Posterior vena cava (tissue), 2 donors: ENCODE measurements around the gene COX6A1. TPM values are rescaled to one million over a fixed set of nuclear protein-coding genes. Genes with fewer than 3 reads are reported as not detected.

Experiments used
- DNase-seq: peaks from one replicate; pipeline ENCODE4 v3.0.0-alpha.2; 2020; ENCODE audit warnings: low spot score
- intact Hi-C, 2 donors: fragments of 100-400 bp; cut with DNase I; formaldehyde crosslinking; loops; one replicate each; pipeline versions ENCODE4 v1.14.1 to v1.14.2; 2022 to 2023
- long read RNA-seq, 2 donors: library from polyadenylated mRNA; unstranded; transcript quantifications; one replicate each; pipeline ENCODE4 v2.0.0, GENCODE V29; 2020 to 2021
- total RNA-seq, 2 donors: library from RNA; stranded (reverse); fragmentation: NEBNext Ultra II Directional; extraction: Animal tissue kit (Norgen Biotek cat#: 25700); gene quantifications; one replicate each; pipeline ENCODE4 v1.2.1, GENCODE V29; 2021
- donor health status: DM: yes; HTN: yes; CAD: no.
- donor health status: DM: yes; HTN: yes; CAD: no.

The COX6A1 gene
- 100 to 1,000 TPM; 244 to 261 TPM for total RNA-seq
- long read RNA-seq, donor 1, transcript COX6A1-201 (3 exons, 572 nt) = major isoform, 24 of 25 reads
- long read RNA-seq, donor 1, partial matches to known transcripts = 0 of 25 reads
- long read RNA-seq, donor 1, other reads (novel, unspliced or antisense) = 0 of 25 reads
- long read RNA-seq, donor 2, transcript COX6A1-201 (3 exons, 572 nt) = major isoform, 25 of 26 reads
- long read RNA-seq, donor 2, partial matches to known transcripts = 1 of 26 reads
- long read RNA-seq, donor 2, other reads (novel, unspliced or antisense) = 0 of 26 reads

DNA sequence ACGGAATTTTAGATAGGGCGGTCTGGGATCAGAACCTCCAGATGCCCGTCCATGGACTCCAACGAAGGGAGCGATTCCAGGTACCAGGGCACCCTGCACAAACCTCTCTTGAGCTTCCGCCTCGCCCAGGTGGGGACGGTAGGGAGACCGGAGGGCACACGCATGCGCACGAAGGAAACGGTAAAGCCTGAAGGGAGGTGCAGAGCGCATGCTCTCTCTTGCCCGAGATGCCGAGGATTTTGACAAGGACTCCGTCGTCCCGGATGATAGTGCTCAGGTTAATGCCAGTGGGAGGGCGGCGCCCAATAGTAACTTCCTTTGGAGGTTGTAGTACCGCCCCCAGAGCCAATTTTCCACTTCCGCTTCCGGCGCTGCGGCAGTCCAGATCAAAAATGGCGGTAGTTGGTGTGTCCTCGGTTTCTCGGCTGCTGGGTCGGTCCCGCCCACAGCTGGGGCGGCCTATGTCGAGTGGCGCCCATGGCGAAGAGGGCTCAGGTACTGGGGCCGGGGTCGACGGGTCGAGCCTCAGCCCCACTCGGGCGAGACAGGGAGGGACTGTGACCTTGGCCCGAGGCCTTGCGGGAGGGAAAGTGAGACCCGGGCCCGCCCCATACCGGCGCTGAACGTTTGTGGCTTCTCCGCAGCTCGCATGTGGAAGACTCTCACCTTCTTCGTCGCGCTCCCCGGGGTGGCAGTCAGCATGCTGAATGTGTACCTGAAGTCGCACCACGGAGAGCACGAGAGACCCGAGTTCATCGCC lies at the start of gene COX6A1:
Gene COX6A1 (plus strand): TSS at position 379 of the 760 bp plus-strand sequence. CDS start 14 bp downstream, at position 393.
- peak; percentile 98 for DNase-seq
- intact Hi-C loops = no loop called here

DNA sequence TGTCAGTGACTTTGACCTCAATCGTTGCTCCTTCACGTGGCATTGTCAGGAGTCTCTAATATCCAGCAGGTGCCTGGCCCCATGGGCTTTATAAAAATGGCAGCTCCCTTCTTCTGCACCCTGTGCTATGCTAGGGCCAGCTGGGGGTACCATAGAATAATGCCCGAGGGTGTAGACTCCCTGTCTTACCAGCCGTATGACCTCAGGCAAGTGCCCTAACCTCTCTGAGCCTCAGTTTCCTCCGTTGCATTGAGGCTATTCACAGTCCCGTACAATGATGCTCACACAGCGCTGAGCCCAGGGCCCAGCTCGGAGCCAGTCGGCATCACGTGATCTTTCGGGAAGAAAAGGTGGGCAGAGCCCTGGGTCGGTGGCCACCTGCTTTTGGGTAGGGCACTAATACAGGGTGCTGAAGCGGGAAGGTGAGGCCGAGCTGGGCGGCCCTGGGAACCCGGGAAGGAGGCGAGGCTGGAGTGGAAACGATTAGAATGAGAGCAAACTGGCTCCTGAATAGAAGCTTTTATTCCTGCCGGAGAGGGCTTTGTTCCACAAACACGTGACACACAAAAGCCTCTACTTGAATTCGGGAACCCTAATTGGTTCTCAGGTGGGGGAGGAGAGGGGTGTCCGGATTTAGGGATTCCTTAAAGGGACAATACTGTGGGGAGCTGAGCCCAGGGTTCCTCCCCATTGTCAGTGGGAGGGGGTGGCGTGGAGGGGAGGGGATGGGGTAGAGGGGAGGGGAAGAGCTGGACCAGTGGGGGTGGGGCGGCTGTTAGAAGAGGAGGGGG lies 49.0 kb upstream of the COX6A1 start:
- intact Hi-C loops = no loop called here
- no peak for DNase-seq

DNA sequence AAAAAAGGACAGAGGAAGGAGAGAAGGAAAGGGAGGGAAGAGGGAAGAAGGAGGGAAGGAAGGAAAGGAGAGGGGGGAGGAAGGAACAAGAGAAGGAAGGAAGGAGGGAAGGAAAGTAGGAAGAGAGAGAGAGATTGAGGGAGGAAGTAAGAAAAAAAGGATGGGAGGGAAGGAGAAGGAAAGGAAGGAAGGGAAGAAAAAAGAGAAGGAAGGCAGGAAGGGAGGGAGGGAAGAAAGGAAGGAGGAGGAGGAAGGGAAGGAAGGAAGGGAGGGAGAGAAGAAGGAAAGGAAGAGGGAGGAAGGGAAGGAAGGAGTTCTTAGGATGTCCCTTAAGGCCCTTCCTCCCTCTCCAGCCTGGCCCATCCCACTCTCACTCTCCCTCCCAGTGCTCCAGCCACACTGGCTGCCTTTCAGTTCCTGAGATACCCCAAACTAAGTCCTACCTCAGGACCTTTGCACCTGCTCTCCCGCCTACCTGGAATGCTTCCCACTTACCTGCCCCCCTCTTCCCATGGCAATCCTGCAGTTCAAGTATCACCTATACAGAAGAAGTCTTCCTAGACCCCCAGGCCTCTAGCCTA lies 47.3 kb upstream of the COX6A1 start:
- DNase-seq = no peak
- intact Hi-C loops = no loop called here

- no peak for DNase-seq
- intact Hi-C loops = no loop called here
Measured at GRCh38 chr12:120394483-120395367, 43.2 kb upstream of the COX6A1 start.

GRCh38 chr12:120397824-120398540 lies 39.9 kb upstream of the COX6A1 start:
- DNase-seq = no peak
- intact Hi-C loops = no loop called here

GRCh38 chr12:120399531-120399930 lies 38.4 kb upstream of the COX6A1 start:
- intact Hi-C loops = no loop called here

DNA sequence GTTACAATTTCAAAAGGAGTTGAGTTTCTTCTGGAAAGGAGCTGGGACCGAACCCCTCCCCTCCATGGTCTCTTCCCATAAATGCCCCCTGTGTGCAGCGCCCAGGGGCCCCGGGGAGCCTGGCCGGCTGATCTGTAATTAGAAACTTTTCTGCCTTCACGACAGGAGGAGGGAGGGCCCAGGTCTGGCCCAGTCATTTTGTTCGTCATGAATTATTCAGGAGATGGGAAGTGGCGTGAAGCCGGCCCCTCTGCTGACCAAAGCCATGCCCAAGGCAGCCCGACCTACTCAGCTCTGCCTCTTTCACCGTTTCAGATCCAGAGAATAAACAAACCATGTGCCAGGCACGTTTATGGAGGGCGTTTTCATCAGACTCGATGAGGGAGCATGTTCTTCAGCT lies 35.7 kb upstream of the COX6A1 start:
- no peak for DNase-seq
- intact Hi-C loops = no loop called here

More at GRCh38 chr12:120399531-120399930, 38.4 kb upstream of the COX6A1 start:
- DNase-seq = no peak

DNA sequence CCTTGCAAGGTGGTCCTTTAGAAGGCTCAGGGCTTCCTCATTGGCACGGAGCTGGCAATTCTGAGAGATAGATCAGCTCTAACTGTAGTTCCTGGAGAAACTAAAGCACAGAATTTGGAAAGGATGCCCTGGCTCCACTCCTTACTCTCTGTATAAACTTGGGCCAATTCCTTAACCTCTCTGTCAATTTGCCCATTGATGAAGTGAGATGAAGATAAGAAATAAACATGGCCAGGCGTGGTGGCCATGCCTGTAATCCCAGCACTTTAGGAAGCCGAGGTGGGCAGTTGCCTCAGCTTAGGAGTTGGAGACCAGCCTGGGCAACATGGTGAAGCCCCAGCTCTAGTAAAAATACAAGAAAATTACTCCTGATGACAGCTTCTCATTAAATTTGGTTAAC lies 34.0 kb upstream of the COX6A1 start:
- DNase-seq = no peak
- intact Hi-C loops = no loop called here

GRCh38 chr12:120404271-120404670 lies 33.6 kb upstream of the COX6A1 start:
- intact Hi-C loops = no loop called here
- no peak for DNase-seq

DNA sequence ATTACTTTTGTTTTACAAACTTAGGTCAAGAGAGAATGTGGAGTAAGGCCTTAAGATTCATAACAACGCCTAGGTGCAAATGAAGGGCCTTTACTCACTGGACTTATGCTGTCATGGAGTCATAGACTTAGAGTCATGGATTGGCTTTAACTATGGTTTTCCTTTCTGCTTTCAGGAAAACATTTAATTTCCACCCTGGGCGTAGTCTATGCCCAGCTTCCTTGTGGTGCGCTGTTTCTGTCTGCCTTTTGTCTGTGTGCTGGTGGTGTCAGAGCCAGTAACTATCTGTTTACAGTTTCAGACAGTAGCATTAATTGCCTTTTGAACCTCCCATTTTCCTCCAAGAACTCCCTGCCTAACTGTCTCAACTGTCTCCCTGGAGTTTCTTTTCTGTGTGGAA lies 31.8 kb upstream of the COX6A1 start:
- intact Hi-C loops = no loop called here
- no peak for DNase-seq

GRCh38 chr12:120406553-120406952 lies 31.4 kb upstream of the COX6A1 start:
- intact Hi-C loops = no loop called here
- no peak for DNase-seq

DNA sequence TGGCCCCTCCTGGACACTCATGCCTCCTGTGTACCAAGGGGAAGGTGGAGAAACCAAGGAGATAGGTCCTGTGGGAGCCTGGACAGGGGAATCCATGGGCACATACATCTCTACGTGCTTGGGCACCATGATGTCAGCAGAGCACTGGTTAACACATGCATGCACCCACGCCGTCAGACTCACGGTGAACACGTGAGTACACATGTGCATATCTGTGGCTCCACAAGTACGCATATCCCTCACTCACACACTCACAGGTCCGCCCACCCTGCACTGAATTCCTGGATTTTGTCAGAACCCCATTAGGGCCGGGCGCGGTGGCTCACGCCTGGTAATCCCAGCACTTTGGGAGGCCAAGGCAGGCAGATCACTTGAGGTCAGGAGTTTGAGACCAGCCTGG lies 29.1 kb upstream of the COX6A1 start:
- no peak for DNase-seq
- intact Hi-C loops = no loop called here

- intact Hi-C loops = no loop called here
- no peak for DNase-seq
Measured at GRCh38 chr12:120412421-120412820, 25.5 kb upstream of the COX6A1 start.

DNA sequence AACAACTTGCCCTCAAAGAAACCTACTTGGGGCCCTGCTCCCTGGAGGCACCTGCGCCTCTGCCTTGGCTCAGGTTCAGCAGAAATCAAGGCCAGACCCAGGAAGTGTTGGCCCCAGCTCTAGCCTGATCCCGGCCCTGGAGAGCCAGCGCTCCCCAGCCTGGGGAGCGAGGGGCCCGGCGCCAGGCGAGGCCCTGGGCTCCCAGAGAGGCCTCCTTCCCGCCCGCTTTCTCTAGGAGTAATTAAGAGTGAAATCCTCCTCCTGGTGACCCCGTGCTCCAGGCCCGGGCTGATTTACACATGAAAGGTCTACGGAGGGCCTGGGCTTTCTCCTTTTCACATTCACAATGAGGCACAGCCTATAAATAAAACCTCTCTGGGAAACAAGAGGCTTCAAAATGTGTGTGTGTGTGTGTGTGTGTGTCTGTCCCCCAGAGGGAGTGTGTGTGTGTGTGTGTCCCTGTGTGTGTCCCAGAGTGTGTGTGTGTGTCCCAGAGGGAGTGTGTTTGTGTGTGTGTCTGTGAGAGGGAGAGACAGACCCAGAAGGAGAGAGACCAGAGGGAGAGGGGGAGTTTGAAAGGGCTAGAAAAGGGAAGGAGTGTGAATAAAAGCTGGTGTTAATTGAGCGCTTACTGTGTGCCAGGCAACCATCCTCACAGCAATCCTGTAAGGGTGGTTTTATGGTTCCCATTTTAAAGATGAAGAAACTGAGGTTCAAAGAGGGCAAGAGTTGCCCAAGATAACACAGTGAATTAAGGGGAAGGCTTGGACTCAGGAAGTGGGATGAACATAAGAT lies 23.8 kb upstream of the COX6A1 start:
- intact Hi-C loops = no loop called here
- DNase-seq = no peak

DNA sequence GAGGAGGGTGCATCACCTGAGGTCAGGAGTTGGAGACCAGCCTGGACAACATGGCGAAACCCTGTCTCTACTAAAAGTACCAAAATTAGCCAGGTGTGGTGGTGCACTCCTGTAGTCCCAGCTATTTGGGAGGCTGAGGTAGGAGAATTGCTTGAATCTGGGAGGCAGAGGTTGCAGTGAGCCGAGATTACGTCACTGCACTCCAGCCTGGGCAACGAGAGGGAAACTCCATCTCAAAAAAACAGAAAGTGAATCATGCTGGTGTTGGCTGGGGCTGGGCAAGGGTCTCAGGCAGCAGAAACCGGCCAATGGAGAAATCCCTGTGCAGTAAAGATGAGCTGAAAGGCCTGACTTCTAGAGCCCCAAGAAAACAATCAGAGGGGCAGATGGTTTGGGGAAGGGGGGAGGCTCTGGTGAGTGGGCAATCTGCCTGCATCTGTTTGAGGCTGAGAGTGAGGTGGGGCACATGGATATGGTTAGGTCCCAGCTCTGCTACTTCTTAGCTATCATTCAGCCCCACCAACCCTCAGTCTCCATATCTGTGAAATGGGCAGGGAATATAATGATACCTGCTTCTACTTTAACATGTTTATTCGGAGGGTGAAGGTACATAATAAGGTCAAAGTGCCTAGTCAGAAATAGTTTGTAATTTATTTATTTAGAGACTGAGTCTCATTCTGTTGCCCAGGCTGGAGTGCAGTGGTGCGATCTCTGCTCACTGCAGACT lies 21.3 kb upstream of the COX6A1 start:
- DNase-seq = no peak
- intact Hi-C loops = no loop called here

DNA sequence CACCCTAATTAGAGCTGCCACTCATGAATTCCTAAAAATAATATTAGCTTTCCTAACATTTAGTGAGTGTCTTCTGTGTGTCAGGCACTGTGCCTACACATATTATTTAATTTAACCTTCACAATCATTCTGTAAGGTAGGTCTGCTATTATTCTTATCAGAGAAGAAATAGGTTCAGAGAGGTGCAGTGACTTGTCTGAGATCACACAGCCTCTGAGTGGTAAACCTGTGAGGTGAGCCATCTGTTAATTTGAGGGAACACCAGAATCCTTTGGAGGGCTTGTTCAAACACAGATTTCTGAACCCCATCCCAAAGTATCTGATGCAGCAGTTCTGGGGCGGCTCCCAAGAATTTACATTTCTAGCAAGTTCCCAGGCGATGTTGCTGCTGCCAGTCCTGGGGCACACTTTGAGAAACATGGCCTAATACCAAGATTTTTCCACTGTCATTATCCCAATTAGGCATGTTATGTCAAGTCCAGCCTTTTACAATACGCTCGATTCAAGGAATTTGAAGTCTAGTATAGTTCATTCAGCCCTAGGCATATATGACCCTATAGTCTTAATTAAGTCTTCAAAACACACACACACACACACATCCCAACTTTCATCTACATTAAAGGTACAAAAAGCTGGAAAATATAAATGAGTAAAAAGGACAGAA lies 19.9 kb upstream of the COX6A1 start:
- no peak for DNase-seq
- intact Hi-C loops = no loop called here
